Fibroblast of mammary gland (primary cell): ENCODE results near the gene CCNL1.

Experiments used
- DNase-seq: peaks from one replicate; pipeline ENCODE4 v3.0.0-alpha.2; 2010; ENCODE audit warnings: low read depth
- H3K4me3 ChIP-seq: 2 replicates; pipeline ENCODE4 v1.5.1; 2011; ENCODE audit warnings: low read depth, mild to moderate bottlenecking, low read length, moderate library complexity; ENCODE audit not compliant: control insufficient read depth
- TF ChIP-seq, protein P1 (sequence below): conservative IDR thresholded peaks from 2 replicates; pipeline ENCODE4 v1.5.1; 2011; ENCODE audit warnings: low read depth, low read length, inconsistent platforms; ENCODE audit not compliant: control insufficient read depth, insufficient read depth

The CCNL1 gene

GRCh38 chr3:157122832-157123427 is 37.0 kb downstream of the CCNL1 start:
- TF ChIP-seq, protein P1, sequence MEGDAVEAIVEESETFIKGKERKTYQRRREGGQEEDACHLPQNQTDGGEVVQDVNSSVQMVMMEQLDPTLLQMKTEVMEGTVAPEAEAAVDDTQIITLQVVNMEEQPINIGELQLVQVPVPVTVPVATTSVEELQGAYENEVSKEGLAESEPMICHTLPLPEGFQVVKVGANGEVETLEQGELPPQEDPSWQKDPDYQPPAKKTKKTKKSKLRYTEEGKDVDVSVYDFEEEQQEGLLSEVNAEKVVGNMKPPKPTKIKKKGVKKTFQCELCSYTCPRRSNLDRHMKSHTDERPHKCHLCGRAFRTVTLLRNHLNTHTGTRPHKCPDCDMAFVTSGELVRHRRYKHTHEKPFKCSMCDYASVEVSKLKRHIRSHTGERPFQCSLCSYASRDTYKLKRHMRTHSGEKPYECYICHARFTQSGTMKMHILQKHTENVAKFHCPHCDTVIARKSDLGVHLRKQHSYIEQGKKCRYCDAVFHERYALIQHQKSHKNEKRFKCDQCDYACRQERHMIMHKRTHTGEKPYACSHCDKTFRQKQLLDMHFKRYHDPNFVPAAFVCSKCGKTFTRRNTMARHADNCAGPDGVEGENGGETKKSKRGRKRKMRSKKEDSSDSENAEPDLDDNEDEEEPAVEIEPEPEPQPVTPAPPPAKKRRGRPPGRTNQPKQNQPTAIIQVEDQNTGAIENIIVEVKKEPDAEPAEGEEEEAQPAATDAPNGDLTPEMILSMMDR, result no peak
- no peak overlapping the region for H3K4me3 ChIP-seq
- no peak for DNase-seq

DNA sequence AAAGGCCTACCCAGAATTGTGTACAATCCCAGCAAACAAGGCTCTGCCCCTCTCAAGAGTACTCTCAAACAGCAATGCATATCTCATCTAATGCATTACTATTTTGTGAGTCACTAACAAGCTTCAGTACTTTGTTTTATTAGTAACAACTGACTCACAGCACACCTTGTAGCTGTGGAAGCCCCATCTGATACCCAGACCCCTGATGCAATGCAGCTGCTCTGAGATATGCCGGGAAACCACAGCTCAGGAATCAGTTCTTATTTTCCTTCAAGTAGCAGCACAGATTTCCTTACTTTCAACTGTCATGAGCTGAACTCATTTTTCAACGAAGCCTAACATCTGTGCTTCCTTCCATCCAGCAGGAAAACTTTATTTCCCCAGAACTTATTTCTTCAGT is 37.8 kb downstream of the CCNL1 start:
- TF ChIP-seq, protein P1, result no peak
- no peak overlapping the region for H3K4me3 ChIP-seq
- peak; percentile 95 for DNase-seq

DNA sequence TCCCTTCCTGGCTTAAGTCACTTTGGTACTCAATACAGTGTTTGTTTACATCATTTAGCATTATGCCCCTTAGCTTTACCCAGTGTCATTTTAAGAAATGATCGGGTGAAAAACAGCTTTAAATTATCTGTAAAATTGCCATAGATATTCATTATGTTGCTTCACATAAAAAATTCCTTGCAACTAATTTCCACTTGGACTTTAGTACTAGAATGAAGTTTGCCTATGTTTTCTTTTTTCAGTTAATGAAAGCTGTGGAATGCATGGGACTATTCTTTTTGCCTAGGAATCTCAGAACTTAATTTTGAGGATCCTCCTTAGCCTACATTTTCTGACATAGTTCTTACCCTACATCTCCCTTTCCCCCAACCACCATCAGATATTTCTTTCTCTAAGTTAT is 38.4 kb downstream of the CCNL1 start:
- no peak for DNase-seq
- H3K4me3 ChIP-seq, result no peak overlapping the region
- TF ChIP-seq, protein P1, result no peak

GRCh38 chr3:157120071-157120892 is 39.7 kb downstream of the CCNL1 start:
- no peak for DNase-seq
- H3K4me3 ChIP-seq, result no peak overlapping the region
- TF ChIP-seq, protein P1, result no peak

- no peak for DNase-seq
- TF ChIP-seq, protein P1, result no peak
- H3K4me3 ChIP-seq, result no peak overlapping the region
These were observed 40.5 kb downstream of the CCNL1 start for GRCh38 chr3:157119369-157119951.

GRCh38 chr3:157117875-157118654 is 41.9 kb downstream of the CCNL1 start:
- no peak overlapping the region for H3K4me3 ChIP-seq
- TF ChIP-seq, protein P1, result no peak
- no peak for DNase-seq
